Measurements from ENCODE around the gene MSANTD7. TPM values are rescaled to one million over a fixed set of nuclear protein-coding genes. Genes with fewer than 3 reads are reported as not detected.

Gene MSANTD7
- total RNA-seq, 6 donors from 2014 or later = 5.9 to 13.9 (median 7.5) TPM

DNA sequence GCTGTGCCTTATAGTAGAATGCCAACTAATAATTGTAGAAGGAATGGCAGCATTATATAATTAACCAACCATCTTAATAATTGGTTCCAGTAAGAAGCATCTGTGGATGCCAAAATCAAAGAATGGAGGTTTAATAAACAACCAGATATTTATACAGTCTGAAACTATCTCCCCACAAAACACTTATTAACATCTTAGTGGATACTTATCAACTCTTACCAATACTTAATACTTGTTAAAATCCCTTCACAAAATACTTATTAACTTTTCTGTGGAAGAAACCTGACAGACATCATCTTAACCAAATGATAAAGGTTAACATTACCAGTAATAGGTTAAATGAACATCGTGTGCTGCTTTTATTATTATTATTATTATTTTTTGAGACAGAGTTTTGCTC lies 34.3 kb upstream of the MSANTD7 start:
- Histone ChIP-seq H3K9me3 (no peaks in the 10 kb centered on the region), H3K4me1 (no peaks in the 10 kb centered on the region), H3K27ac (no peak overlapping the region), H3K27me3 (no peaks in the 10 kb centered on the region), H3K36me3 (no peaks in the 10 kb centered on the region), H3K4me3 (no peak overlapping the region)
- ATAC-seq (ENCODE audit: low FRiP score in 2 of 2) (no peak), DNase-seq (no peak)
- 32 to 74% methylated on average over 1 of the region's 1 CpG for WGBS, 2 donors
- no peak for TF ChIP-seq EP300 (IDR thresholded peaks at IDR 0.05)
- TF ChIP-seq, protein P1, sequence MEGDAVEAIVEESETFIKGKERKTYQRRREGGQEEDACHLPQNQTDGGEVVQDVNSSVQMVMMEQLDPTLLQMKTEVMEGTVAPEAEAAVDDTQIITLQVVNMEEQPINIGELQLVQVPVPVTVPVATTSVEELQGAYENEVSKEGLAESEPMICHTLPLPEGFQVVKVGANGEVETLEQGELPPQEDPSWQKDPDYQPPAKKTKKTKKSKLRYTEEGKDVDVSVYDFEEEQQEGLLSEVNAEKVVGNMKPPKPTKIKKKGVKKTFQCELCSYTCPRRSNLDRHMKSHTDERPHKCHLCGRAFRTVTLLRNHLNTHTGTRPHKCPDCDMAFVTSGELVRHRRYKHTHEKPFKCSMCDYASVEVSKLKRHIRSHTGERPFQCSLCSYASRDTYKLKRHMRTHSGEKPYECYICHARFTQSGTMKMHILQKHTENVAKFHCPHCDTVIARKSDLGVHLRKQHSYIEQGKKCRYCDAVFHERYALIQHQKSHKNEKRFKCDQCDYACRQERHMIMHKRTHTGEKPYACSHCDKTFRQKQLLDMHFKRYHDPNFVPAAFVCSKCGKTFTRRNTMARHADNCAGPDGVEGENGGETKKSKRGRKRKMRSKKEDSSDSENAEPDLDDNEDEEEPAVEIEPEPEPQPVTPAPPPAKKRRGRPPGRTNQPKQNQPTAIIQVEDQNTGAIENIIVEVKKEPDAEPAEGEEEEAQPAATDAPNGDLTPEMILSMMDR (IDR thresholded peaks at IDR 0.05) = no peak
- TF ChIP-seq POLR2AphosphoS5 (IDR thresholded peaks at IDR 0.05) = no peak

DNA sequence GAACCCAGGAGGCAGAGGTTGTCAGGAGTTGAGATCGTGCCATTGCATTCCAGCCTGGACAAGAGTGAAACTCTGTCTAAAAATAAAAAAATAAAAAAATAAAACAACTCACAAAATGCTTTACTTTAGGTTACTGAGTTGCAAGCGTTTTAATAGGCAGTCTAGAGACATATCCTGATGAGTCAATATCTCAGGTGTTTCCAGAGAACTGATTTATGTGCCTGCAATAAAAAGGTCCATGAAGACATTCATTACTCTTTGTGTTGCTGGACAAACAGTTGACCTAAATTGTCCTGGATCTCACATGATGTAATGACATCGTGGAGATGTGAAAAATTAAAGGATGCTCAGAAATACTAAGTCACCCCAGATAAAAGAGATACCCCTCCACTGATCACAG lies 31.8 kb upstream of the MSANTD7 start:
- no peak for DNase-seq
- no peak overlapping the region for H3K4me3 ChIP-seq
- H3K27ac ChIP-seq = no peak overlapping the region
- H3K4me1 ChIP-seq = no peaks in the 10 kb centered on the region
- ATAC-seq (ENCODE audit: low FRiP score in 2 of 2) = no peak
- no peaks in the 10 kb centered on the region for H3K27me3 ChIP-seq
- no peak for TF ChIP-seq POLR2A (IDR thresholded peaks at IDR 0.05)
- TF ChIP-seq POLR2AphosphoS5 (IDR thresholded peaks at IDR 0.05) = no peak
- TF ChIP-seq, protein P1 (IDR thresholded peaks at IDR 0.05) = no peak
- TF ChIP-seq EP300 (IDR thresholded peaks at IDR 0.05) = no peak
- WGBS, 2 donors = 83 to 88% methylated on average over 3 of the region's 3 CpGs
- no peaks in the 10 kb centered on the region for H3K36me3 ChIP-seq
- H3K9me3 ChIP-seq = no peaks in the 10 kb centered on the region

DNA sequence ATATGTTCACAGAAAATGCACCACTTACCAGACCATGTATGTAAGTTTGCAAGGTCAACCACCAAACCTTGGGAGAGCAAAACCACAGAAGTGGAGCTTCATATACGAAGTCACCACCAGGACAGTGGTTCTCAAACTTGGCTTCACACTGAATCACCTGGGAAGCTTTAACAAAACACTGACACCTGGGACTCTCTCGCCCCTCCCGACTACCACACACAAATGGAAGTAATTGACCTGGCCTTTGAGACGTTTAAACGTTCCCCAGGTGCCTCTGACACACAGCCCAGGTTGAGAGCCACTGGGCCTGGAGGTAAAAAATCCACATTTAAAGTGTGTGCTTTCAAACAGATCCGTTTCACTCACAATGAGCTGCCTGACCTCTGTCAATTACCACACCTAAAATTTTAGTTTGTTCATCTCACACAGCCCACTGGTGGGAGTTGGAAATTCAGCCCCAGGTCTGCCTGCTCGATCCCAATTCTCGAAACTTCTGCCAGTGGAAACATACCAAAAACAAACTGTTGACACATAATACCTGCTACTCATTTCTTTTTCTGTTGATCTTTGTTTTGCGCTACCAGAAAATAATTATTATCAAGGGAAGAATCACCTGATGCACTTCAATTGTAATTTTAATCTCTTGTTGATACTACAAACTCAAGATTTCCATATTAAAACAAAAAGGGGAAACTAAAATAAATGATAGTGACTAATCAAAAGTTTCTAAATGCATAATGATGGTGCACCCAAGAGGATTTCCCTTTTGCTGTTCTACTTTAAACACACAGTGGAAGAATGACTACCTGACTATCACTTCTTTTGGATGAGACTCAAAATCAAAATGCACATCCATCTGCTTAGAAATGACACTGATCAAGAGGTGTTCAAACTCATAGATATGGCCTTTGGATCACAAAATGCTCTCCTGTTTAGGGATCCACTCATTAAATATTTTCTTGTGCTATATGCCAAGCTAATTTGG lies 26.8 kb upstream of the MSANTD7 start:
- no peaks in the 10 kb centered on the region for H3K4me1 ChIP-seq
- TF ChIP-seq EP300 (IDR thresholded peaks at IDR 0.05) (no peak), POLR2A (IDR thresholded peaks at IDR 0.05) (no peak), POLR2AphosphoS5 (IDR thresholded peaks at IDR 0.05) (no peak)
- TF ChIP-seq, protein P1 (IDR thresholded peaks at IDR 0.05) = no peak
- H3K9me3 ChIP-seq = no peaks in the 10 kb centered on the region
- no peaks in the 10 kb centered on the region for H3K27me3 ChIP-seq
- no peak overlapping the region for H3K4me3 ChIP-seq
- H3K27ac ChIP-seq = no peak overlapping the region
- no peak for ATAC-seq (ENCODE audit: low FRiP score in 2 of 2)
- no peak for DNase-seq
- 73 to 84% methylated on average over 9 of the region's 9 CpGs for WGBS, 2 donors
- no peaks in the 10 kb centered on the region for H3K36me3 ChIP-seq

DNA sequence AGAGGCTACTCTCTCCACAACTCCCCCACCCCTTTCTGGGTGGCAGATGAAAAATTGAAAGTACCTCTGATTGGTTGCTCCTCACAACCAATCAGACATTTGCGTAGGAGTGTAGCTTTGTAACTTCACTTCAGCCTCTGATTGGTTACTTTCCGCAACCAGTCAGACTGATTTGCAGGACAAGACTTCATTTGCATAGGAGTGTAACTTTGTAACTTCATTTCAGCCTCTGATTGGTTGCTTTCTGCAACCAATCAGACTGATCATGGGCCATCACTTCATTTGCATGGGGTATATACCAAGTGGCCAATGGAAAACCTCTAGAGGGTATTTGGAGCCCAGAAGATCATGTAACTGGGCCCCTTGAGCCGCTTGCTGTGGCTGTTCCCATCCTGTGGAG lies 25.8 kb upstream of the MSANTD7 start:
- Histone ChIP-seq H3K4me3 (no peak overlapping the region), H3K27ac (no peak overlapping the region), H3K27me3 (no peaks in the 10 kb centered on the region), H3K9me3 (no peaks in the 10 kb centered on the region), H3K36me3 (no peaks in the 10 kb centered on the region), H3K4me1 (no peaks in the 10 kb centered on the region)
- DNase-seq = no peak
- TF ChIP-seq EP300 (IDR thresholded peaks at IDR 0.05) = no peak
- TF ChIP-seq POLR2AphosphoS5 (IDR thresholded peaks at IDR 0.05) = no peak
- TF ChIP-seq POLR2A (IDR thresholded peaks at IDR 0.05) = no peak
- TF ChIP-seq, protein P1 (IDR thresholded peaks at IDR 0.05) = no peak
- no peak for ATAC-seq (ENCODE audit: low FRiP score in 2 of 2)
- 90 to 97% methylated on average over 3 of the region's 3 CpGs for WGBS, 2 donors

Data from upper lobe of left lung (tissue), 6 donors.